NCI-H2227 treated with DMSO at 0.1 percent for 48 hours (cell line): ENCODE measurements around the gene APBB2.
A peak's percentile ranks its signal among the peaks of the same experiment; 100 is the strongest.

Experiments
- DNase-seq: peaks from one replicate; lab custom pipeline; 2025; lab: John Stamatoyannopoulos, UW

Gene APBB2

GRCh38 chr4:41134581-41134980 lies 79.8 kb downstream of the APBB2 start:
- no peak for DNase-seq

GRCh38 chr4:41133454-41134018 lies 80.8 kb downstream of the APBB2 start:
- DNase-seq: no peak

- DNase-seq: no peak
Observed at GRCh38 chr4:41132055-41132683, 82.2 kb downstream of the APBB2 start.

- no peak for DNase-seq
Observed at GRCh38 chr4:41129936-41130440, 84.4 kb downstream of the APBB2 start.

- no peak for DNase-seq
Observed at GRCh38 chr4:41129128-41129754, 85.1 kb downstream of the APBB2 start.

- DNase-seq: no peak
Observed at GRCh38 chr4:41125558-41126311, 88.6 kb downstream of the APBB2 start.

- no peak for DNase-seq
Observed at GRCh38 chr4:41124916-41125548, 89.3 kb downstream of the APBB2 start.

GRCh38 chr4:41122775-41123174 lies 91.6 kb downstream of the APBB2 start:
- DNase-seq: no peak

- DNase-seq: no peak
Observed at GRCh38 chr4:41122309-41122708, 92.0 kb downstream of the APBB2 start.

- no peak for DNase-seq
Observed at GRCh38 chr4:41121906-41122305, 92.4 kb downstream of the APBB2 start.

GRCh38 chr4:41120297-41121217 lies 93.8 kb downstream of the APBB2 start:
- peak; percentile 31 for DNase-seq

- DNase-seq: no peak
Observed at GRCh38 chr4:41119867-41120295, 94.5 kb downstream of the APBB2 start.

GRCh38 chr4:41111791-41112190 lies 102.6 kb downstream of the APBB2 start:
- no peak for DNase-seq

GRCh38 chr4:41110050-41110449 lies 104.3 kb downstream of the APBB2 start:
- no peak for DNase-seq

- DNase-seq: no peak
Observed at GRCh38 chr4:41108481-41108880, 105.9 kb downstream of the APBB2 start.

GRCh38 chr4:41106694-41107419 lies 107.5 kb downstream of the APBB2 start:
- DNase-seq: no peak

GRCh38 chr4:41106081-41106480 lies 108.3 kb downstream of the APBB2 start:
- DNase-seq: no peak

- no peak for DNase-seq
Observed at GRCh38 chr4:41104155-41104554, 110.2 kb downstream of the APBB2 start.

GRCh38 chr4:41103657-41104056 lies 110.7 kb downstream of the APBB2 start:
- DNase-seq: no peak

- no peak for DNase-seq
Observed at GRCh38 chr4:41102414-41103092, 111.8 kb downstream of the APBB2 start.
